Transverse colon (tissue), 4 donors: ENCODE measurements around the gene TSPAN32.

Experiments
- CTCF ChIP-seq, 5 experiments: fragments of 200-600 bp in 3 of 5; fragments of 450-650 bp in 2 of 5; sonication (generic) in 3 of 5; IDR thresholded peaks; 1 replicate in 2 of 5; 2 replicates in 3 of 5; pipeline ENCODE4 v1.5.1; 2016 to 2017; ENCODE audit warnings: antibody characterized with exemption in 5 of 5, inconsistent platforms in 3 of 5, mild to moderate bottlenecking in 2 of 5, moderate library complexity in 1 of 5
- EP300 ChIP-seq: sonication (generic); formaldehyde crosslinking; IDR thresholded peaks from one replicate; pipeline ENCODE4 v1.6.1; 2017; ENCODE audit warnings: antibody characterized with exemption, low read depth
- POLR2A ChIP-seq: fragments of 450-650 bp; IDR thresholded peaks from one replicate; pipeline ENCODE4 v1.6.1; 2016; ENCODE audit warnings: antibody characterized with exemption, mild to moderate bottlenecking, moderate library complexity
- POLR2AphosphoS5 ChIP-seq, 3 donors: sonication (generic); formaldehyde crosslinking; IDR thresholded peaks; one replicate each; pipeline ENCODE4 v1.6.1; 2016; ENCODE audit warnings: antibody characterized with exemption in 3 of 3

GRCh38 chr11:2258501-2259465 is 43.0 kb upstream of the TSPAN32 start:
- TF ChIP-seq CTCF (IDR thresholded peaks at IDR 0.05) = no peak
- no peak for TF ChIP-seq POLR2A
- TF ChIP-seq POLR2AphosphoS5 (IDR thresholded peaks at IDR 0.05) = no peak
- no peak for TF ChIP-seq EP300
